Caco-2 (cell line): ENCODE results near the gene SORT1. TPM values are rescaled to one million over a fixed set of nuclear protein-coding genes. Genes with fewer than 3 reads are reported as not detected.
"Not testable (repeated sequence)": the region's sequence is repeated elsewhere in the genome, so short reads cannot be mapped to it uniquely, and the experiment has no call there.

Experiments
- BruUV-seq: library from RNA; stranded (reverse); fragments of 400-500 nt; replicated peaks from 2 replicates; lab custom pipeline; 2021; lab: Mats Ljungman, UMichigan
- CTCF ChIA-PET: fragments of 300-600 bp; sonication (Branson Sonifier 250); formaldehyde crosslinking; loops from one replicate; lab custom pipeline; 2022; ENCODE audit warnings: antibody characterized with exemption; lab: Charles Lee
- POLR2A ChIA-PET: fragments of 300-600 bp; sonication (Branson Sonifier 250); formaldehyde crosslinking; loops from one replicate; lab custom pipeline; 2022; ENCODE audit warnings: antibody characterized with exemption; lab: Charles Lee
- DNase-seq, 2 experiments: peaks; one replicate each; pipeline versions ENCODE4 v3.0.0 to v3.0.0-alpha.2; 2020 to 2022
- H3K27me3 ChIP-seq: replicated peaks from 2 replicates; pipeline ENCODE4 v1.6.0; 2011; ENCODE audit warnings: low read length; ENCODE audit not compliant: control insufficient read depth, insufficient read depth
- H3K36me3 ChIP-seq: 2 replicates; pipeline ENCODE4 v1.5.1; 2011; ENCODE audit warnings: low read length; ENCODE audit not compliant: control insufficient read depth, insufficient read depth
- H3K4me1 ChIP-seq: fragments of 250-450 bp; sonication (Bioruptor Pico); 2 replicates; pipeline ENCODE4 v1.5.1; 2020; ENCODE audit warnings: mild to moderate bottlenecking
- H3K4me3 ChIP-seq: 2 replicates; pipeline ENCODE4 v1.5.1; 2011; ENCODE audit warnings: low read depth, mild to moderate bottlenecking, control low read depth, low read length
- H3K9me3 ChIP-seq: fragments of 250-450 bp; sonication (Bioruptor Pico); 2 replicates; pipeline ENCODE4 v1.5.1; 2020; ENCODE audit warnings: mild to moderate bottlenecking, moderate library complexity
- H3K27ac Mint-ChIP-seq: one replicate; pipeline ENCODE4 v1.8.0; 2022; ENCODE audit warnings: mixed read lengths; ENCODE audit not compliant: unreplicated experiment
- H3K27me3 Mint-ChIP-seq: one replicate; pipeline ENCODE4 v1.8.0; 2022; ENCODE audit warnings: mixed read lengths; ENCODE audit not compliant: insufficient read depth, unreplicated experiment
- H3K36me3 Mint-ChIP-seq: one replicate; pipeline ENCODE4 v1.8.0; 2022; ENCODE audit warnings: mild to moderate bottlenecking, mixed read lengths; ENCODE audit not compliant: insufficient read depth, unreplicated experiment
- H3K4me1 Mint-ChIP-seq: one replicate; pipeline ENCODE4 v1.8.0; 2022; ENCODE audit warnings: low read depth, mixed read lengths; ENCODE audit not compliant: unreplicated experiment
- H3K4me3 Mint-ChIP-seq: one replicate; pipeline ENCODE4 v1.8.0; 2022; ENCODE audit warnings: mild to moderate bottlenecking, moderate library complexity, mixed read lengths; ENCODE audit not compliant: unreplicated experiment
- H3K9me3 Mint-ChIP-seq: one replicate; pipeline ENCODE4 v1.8.0; 2022; ENCODE audit warnings: mixed read lengths; ENCODE audit not compliant: unreplicated experiment
- intact Hi-C: fragments of 100-400 bp; cut with micrococcal nuclease; formaldehyde crosslinking; loops from one replicate; pipeline ENCODE4 v1.10.0; 2022; ENCODE audit not compliant: unreplicated experiment
- total RNA-seq: library from RNA; stranded (reverse); gene quantifications from 2 replicates; pipeline ENCODE4 v1.2.3, GENCODE V29; 2022
- TF ChIP-seq, protein P1 (sequence below), 2 experiments: fragments of 200-600 bp in 1 of 2; IDR thresholded peaks; 1 replicate in 1 of 2; 2 replicates in 1 of 2; pipeline versions ENCODE4 v1.5.1 to v1.8.0; 2011 to 2022; ENCODE audit warnings: antibody characterized with exemption in 1 of 2, control low read depth in 1 of 2, inconsistent platforms in 1 of 2, low read depth in 1 of 2, low read length in 1 of 2, mild to moderate bottlenecking in 1 of 2, moderate library complexity in 1 of 2; ENCODE audit not compliant: insufficient read depth in 1 of 2, severe bottlenecking in 1 of 2, unreplicated experiment in 1 of 2

SORT1 gene
- total RNA-seq, 1 experiment from 2014 or later, result 67.1 TPM

DNA sequence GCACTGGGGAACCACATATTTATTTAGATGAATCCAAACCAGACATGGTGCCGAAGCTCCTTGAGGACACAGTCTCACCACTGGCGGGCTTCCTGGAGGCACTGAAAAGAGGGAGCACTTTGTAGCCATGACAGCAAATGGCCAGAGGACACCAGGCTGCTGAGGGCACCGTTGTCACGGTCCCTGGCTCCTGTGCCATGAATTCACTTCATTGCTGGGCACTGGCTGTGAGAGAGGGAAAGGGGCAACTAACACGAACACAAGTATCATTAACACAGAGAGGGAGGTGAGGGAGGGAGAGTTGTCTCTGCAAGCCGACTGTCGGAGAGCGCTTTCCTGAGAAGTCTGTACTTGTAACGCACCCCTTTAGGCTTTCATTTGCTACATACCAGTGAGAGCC lies 105.4 kb downstream of the SORT1 start:
- H3K4me3 Mint-ChIP-seq, result no peak overlapping the region
- POLR2A ChIA-PET, result no interaction called here
- no peak for DNase-seq
- Histone ChIP-seq H3K4me3 (no peak overlapping the region), H3K27me3 (no peaks in the 10 kb centered on the region), H3K4me1 (no peaks in the 10 kb centered on the region), H3K9me3 (no peaks in the 10 kb centered on the region), H3K36me3 (no peaks in the 10 kb centered on the region)
- TF ChIP-seq, protein P1, sequence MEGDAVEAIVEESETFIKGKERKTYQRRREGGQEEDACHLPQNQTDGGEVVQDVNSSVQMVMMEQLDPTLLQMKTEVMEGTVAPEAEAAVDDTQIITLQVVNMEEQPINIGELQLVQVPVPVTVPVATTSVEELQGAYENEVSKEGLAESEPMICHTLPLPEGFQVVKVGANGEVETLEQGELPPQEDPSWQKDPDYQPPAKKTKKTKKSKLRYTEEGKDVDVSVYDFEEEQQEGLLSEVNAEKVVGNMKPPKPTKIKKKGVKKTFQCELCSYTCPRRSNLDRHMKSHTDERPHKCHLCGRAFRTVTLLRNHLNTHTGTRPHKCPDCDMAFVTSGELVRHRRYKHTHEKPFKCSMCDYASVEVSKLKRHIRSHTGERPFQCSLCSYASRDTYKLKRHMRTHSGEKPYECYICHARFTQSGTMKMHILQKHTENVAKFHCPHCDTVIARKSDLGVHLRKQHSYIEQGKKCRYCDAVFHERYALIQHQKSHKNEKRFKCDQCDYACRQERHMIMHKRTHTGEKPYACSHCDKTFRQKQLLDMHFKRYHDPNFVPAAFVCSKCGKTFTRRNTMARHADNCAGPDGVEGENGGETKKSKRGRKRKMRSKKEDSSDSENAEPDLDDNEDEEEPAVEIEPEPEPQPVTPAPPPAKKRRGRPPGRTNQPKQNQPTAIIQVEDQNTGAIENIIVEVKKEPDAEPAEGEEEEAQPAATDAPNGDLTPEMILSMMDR (IDR thresholded peaks at IDR 0.05; ENCODE audit: insufficient read depth in 1 of 2, low read depth in 1 of 2, low read length in 1 of 2, severe bottlenecking in 1 of 2, unreplicated experiment in 1 of 2), result no peak
- BruUV-seq, result no TSS peak
- CTCF ChIA-PET, result interaction anchor here (0.6 kb wide), 1 partner anchor 99 kb away, joined by 3 read pairs; no protein-coding TSS in a partner anchor
- H3K27me3 Mint-ChIP-seq, result no peaks in the 10 kb centered on the region
- H3K27ac Mint-ChIP-seq, result no peak overlapping the region
- intact Hi-C loops, result no loop called here
- H3K4me1 Mint-ChIP-seq, result no peaks in the 10 kb centered on the region
- H3K9me3 Mint-ChIP-seq, result no peaks in the 10 kb centered on the region
- H3K36me3 Mint-ChIP-seq, result no peaks in the 10 kb centered on the region

DNA sequence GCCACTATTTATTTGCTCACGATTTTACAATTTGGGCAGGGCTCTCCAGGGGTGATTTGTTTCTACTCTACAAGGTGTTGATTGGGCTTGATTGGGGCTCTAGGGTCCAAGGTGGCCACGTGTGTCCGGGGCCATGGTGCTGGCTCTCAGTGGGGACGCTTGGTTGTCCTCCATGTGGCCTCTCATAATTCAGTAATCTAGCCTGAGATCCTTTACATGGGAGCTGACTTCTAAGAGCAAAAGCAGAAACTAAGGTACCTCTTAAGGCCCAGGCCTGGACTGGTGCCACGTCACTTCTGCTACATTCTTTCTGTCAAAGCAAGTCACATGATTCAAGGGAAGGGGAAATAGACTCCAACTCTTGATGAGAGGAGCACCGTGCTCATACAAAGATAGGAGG lies 106.7 kb downstream of the SORT1 start:
- Histone ChIP-seq H3K27me3 (no peaks in the 10 kb centered on the region), H3K9me3 (no peaks in the 10 kb centered on the region), H3K4me1 (no peaks in the 10 kb centered on the region), H3K36me3 (no peaks in the 10 kb centered on the region), H3K4me3 (no peak overlapping the region)
- Mint-ChIP-seq H3K36me3 (no peaks in the 10 kb centered on the region), H3K27ac (no peak overlapping the region), H3K9me3 (no peaks in the 10 kb centered on the region), H3K4me1 (no peaks in the 10 kb centered on the region), H3K27me3 (no peaks in the 10 kb centered on the region), H3K4me3 (no peak overlapping the region)
- intact Hi-C loops, result no loop called here
- BruUV-seq, result no TSS peak
- ChIA-PET CTCF (no interaction called here), POLR2A (no interaction called here)
- DNase-seq, result no peak
- TF ChIP-seq, protein P1 (IDR thresholded peaks at IDR 0.05; ENCODE audit: insufficient read depth in 1 of 2, low read depth in 1 of 2, low read length in 1 of 2, severe bottlenecking in 1 of 2, unreplicated experiment in 1 of 2), result no peak

DNA sequence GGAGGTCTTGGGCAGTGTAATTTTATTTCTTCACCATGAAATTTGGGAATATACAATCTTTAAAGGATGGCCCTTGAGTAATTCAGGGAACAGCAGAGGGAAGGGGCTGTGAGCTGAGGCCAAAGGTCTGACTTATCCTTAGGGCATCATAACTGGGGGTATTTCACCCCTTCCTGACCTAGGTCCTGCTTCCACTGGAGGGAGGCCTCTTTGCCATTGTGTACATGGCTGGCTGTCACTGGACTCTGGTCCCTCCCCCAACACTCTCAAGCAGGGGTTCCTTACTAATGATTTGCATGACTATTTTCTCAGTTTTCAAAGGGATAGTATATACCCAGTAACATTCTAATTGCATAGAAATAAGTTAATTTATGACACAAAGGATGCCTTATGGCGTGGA lies 107.6 kb downstream of the SORT1 start:
- Mint-ChIP-seq H3K4me3 (no peak overlapping the region), H3K36me3 (no peaks in the 10 kb centered on the region)
- no TSS peak for BruUV-seq

DNA sequence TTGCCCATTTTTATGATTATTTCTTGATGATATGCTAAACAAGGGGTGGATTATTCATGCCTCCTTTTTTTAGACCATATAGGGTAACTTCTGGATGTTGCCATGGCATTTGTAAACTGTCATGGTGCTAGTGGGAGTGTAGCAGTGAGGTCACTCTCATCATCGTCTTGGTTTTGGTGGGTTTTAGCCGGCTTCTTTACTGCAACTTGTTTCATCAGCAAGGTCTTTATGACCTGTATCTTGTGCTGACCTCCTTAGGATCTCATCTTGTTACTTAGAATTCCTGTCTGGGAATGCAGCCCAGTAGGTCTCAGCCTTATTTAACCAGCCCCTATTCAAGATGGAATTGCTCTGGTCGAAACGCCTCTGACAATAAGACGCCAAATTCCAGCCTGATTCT lies 111.0 kb downstream of the SORT1 start:
- intact Hi-C loops, CTCF ChIA-PET, H3K4me1 ChIP-seq, H3K36me3 Mint-ChIP-seq, H3K9me3 ChIP-seq, H3K4me1 Mint-ChIP-seq, H3K4me3 Mint-ChIP-seq, H3K36me3 ChIP-seq, POLR2A ChIA-PET, H3K27ac Mint-ChIP-seq, H3K9me3 Mint-ChIP-seq, H3K27me3 ChIP-seq, H3K4me3 ChIP-seq, H3K27me3 Mint-ChIP-seq, BruUV-seq, DNase-seq: not testable (repeated sequence)

More for the DNA sequence above, 107.6 kb downstream of the SORT1 start:
- H3K9me3 ChIP-seq, result no peaks in the 10 kb centered on the region
- no peaks in the 10 kb centered on the region for H3K36me3 ChIP-seq
- no peak overlapping the region for H3K4me3 ChIP-seq
- Mint-ChIP-seq H3K4me1 (no peaks in the 10 kb centered on the region), H3K9me3 (no peaks in the 10 kb centered on the region), H3K27ac (no peak overlapping the region), H3K27me3 (no peaks in the 10 kb centered on the region)
- intact Hi-C loops, result no loop called here
- H3K27me3 ChIP-seq, result no peaks in the 10 kb centered on the region
- TF ChIP-seq, protein P1 (IDR thresholded peaks at IDR 0.05; ENCODE audit: insufficient read depth in 1 of 2, low read depth in 1 of 2, low read length in 1 of 2, severe bottlenecking in 1 of 2, unreplicated experiment in 1 of 2), result no peak
- ChIA-PET POLR2A (no interaction called here), CTCF (no interaction called here)
- no peak for DNase-seq
- no peaks in the 10 kb centered on the region for H3K4me1 ChIP-seq
